ENCODE measurements around the gene UCK2.

The UCK2 gene

DNA sequence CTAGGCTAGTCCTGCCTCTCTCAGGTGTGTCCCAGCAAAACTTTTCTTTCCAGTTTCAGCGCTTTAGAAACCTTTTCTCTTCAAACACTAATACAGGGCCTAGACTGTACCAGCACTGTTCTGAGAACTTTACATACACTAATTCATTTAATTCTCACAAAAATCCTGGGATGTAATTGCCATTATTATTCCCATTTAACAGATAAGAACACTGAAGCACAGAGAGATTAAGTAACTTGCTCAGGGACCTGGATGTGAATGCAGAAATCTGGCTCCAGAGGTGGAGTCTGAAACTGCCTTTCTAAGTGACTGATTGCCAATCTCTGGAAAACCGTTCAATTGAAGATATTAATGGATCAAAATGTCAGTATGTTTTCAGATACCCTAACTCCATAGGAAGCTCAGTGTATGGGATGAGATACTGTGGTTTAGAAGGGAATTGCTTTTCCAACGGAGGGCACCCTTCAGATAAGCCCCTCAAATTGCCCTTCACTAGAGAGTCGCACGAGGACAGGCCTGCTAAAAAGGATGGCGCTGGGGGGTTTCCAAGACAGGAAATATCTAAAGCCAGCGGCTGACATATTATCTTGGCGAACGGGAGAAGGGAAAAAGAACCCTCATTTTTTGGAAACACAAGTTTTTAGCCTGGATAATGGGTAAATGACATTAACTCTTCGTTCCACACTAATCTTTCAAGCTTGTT lies 698 bp upstream of the UCK2 start:
- peaks cover 7% of the 10 kb centered on the region; the same call in 1 of the 2 replicates for H4K20me1 ChIP-seq (ENCODE audit: insufficient read depth, low read length)
- H3K27ac ChIP-seq (ENCODE audit: low read length), result no peak overlapping the region
- H3K9me3 ChIP-seq (ENCODE audit: insufficient read depth, low read length), result no peaks in the 10 kb centered on the region
- H3K4me1 ChIP-seq (ENCODE audit: low read length), result peaks cover 22% of the 10 kb centered on the region
- no peak for TF ChIP-seq EZH2phosphoT487 (IDR thresholded peaks at IDR 0.05; ENCODE audit: low read depth)
- TF ChIP-seq, protein P1, sequence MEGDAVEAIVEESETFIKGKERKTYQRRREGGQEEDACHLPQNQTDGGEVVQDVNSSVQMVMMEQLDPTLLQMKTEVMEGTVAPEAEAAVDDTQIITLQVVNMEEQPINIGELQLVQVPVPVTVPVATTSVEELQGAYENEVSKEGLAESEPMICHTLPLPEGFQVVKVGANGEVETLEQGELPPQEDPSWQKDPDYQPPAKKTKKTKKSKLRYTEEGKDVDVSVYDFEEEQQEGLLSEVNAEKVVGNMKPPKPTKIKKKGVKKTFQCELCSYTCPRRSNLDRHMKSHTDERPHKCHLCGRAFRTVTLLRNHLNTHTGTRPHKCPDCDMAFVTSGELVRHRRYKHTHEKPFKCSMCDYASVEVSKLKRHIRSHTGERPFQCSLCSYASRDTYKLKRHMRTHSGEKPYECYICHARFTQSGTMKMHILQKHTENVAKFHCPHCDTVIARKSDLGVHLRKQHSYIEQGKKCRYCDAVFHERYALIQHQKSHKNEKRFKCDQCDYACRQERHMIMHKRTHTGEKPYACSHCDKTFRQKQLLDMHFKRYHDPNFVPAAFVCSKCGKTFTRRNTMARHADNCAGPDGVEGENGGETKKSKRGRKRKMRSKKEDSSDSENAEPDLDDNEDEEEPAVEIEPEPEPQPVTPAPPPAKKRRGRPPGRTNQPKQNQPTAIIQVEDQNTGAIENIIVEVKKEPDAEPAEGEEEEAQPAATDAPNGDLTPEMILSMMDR (IDR thresholded peaks at IDR 0.05; ENCODE audit: low read depth, low read length), result no peak; the same call in 1 of the 2 replicates
- H2AFZ ChIP-seq (ENCODE audit: low read depth, low read length), result peak overlapping the region; percentile 52
- no peaks in the 10 kb centered on the region for H3K36me3 ChIP-seq (replicated peaks; ENCODE audit: low read depth, low read length)
- peak overlapping the region; percentile 87 for H3K9ac ChIP-seq (ENCODE audit: low read length)
- H3K79me2 ChIP-seq (ENCODE audit: low read length), result peaks cover 44% of the 10 kb centered on the region
- no peaks in the 10 kb centered on the region for H3K27me3 ChIP-seq (ENCODE audit: low read depth, low read length)
- H3K4me3 ChIP-seq (ENCODE audit: low read length), result peak overlapping the region; percentile 84
- peak overlapping the region; percentile 93 for H3K4me2 ChIP-seq (ENCODE audit: low read length)

DNA sequence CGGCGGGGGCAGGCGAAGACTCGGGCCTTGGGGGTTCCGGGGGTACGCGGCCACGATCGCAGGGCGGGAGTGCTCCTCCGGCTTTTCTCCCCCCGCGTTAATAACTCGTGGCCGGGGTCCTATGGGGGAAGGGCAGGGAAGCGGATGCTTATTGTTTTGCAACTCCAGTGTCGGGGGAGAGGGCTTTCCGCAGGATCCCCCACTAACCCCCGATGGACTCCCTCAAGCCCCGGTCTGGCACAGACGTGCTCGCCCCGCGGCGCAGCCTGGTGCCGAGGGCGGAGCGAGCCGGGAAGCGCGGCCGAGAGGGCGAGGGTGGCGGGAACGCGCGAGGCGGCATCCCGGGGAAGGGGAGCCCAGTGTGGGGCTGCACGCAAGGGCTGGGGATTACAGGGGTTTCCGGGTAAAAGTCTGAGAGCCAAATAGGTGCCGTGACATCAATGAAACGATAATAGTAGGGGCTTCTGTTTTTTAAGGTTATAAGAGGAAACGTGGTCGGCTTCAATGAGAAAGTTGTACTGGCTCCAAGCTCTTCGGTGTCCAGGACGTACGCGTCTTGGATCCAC lies 772 bp downstream of the UCK2 start:
- peak overlapping the region; percentile 84 for H3K4me3 ChIP-seq (ENCODE audit: low read length)
- no peaks in the 10 kb centered on the region for H3K36me3 ChIP-seq (replicated peaks; ENCODE audit: low read depth, low read length)
- H4K20me1 ChIP-seq (ENCODE audit: insufficient read depth, low read length), result peaks cover 18% of the 10 kb centered on the region
- peaks cover 58% of the 10 kb centered on the region for H3K79me2 ChIP-seq (ENCODE audit: low read length)
- H3K27ac ChIP-seq (ENCODE audit: low read length), result peak overlapping the region; percentile 74
- H3K9ac ChIP-seq (ENCODE audit: low read length), result peak overlapping the region; percentile 87
- H3K4me1 ChIP-seq (ENCODE audit: low read length), result peaks cover 22% of the 10 kb centered on the region
- no peaks in the 10 kb centered on the region for H3K9me3 ChIP-seq (ENCODE audit: insufficient read depth, low read length)
- H3K4me2 ChIP-seq (ENCODE audit: low read length), result peak overlapping the region; percentile 93
- TF ChIP-seq, protein P1 (IDR thresholded peaks at IDR 0.05; ENCODE audit: low read depth, low read length), result peak; percentile 20; the same call in 1 of the 2 replicates
- no peak for TF ChIP-seq EZH2phosphoT487 (IDR thresholded peaks at IDR 0.05; ENCODE audit: low read depth)
- peak overlapping the region; percentile 48 for H2AFZ ChIP-seq (ENCODE audit: low read depth, low read length)
- H3K27me3 ChIP-seq (ENCODE audit: low read depth, low read length), result no peaks in the 10 kb centered on the region

GRCh38 chr1:165828669-165829329 lies 1.4 kb downstream of the UCK2 start:
- peak overlapping the region; percentile 74 for H3K27ac ChIP-seq (ENCODE audit: low read length)
- peak overlapping the region; percentile 87 for H3K9ac ChIP-seq (ENCODE audit: low read length)
- H3K4me2 ChIP-seq (ENCODE audit: low read length), result peak overlapping the region; percentile 93
- H2AFZ ChIP-seq (ENCODE audit: low read depth, low read length), result peak overlapping the region; percentile 48
- no peaks in the 10 kb centered on the region for H3K36me3 ChIP-seq (replicated peaks; ENCODE audit: low read depth, low read length)
- H4K20me1 ChIP-seq (ENCODE audit: insufficient read depth, low read length), result peaks cover 22% of the 10 kb centered on the region
- no peak for TF ChIP-seq EZH2phosphoT487 (IDR thresholded peaks at IDR 0.05; ENCODE audit: low read depth)
- TF ChIP-seq, protein P1 (IDR thresholded peaks at IDR 0.05; ENCODE audit: low read depth, low read length), result no peak
- H3K4me1 ChIP-seq (ENCODE audit: low read length), result peaks cover 16% of the 10 kb centered on the region
- no peaks in the 10 kb centered on the region for H3K27me3 ChIP-seq (ENCODE audit: low read depth, low read length)
- peak overlapping the region; percentile 84 for H3K4me3 ChIP-seq (ENCODE audit: low read length)
- no peaks in the 10 kb centered on the region for H3K9me3 ChIP-seq (ENCODE audit: insufficient read depth, low read length)
- H3K79me2 ChIP-seq (ENCODE audit: low read length), result peaks cover 64% of the 10 kb centered on the region

GRCh38 chr1:165829888-165830287 lies 2.5 kb downstream of the UCK2 start:
- H3K4me1 ChIP-seq (ENCODE audit: low read length), result peaks cover 14% of the 10 kb centered on the region
- H3K9ac ChIP-seq (ENCODE audit: low read length), result peak overlapping the region; percentile 87; the same call in 1 of the 2 replicates
- no peaks in the 10 kb centered on the region for H3K27me3 ChIP-seq (ENCODE audit: low read depth, low read length)
- peaks cover 75% of the 10 kb centered on the region for H3K79me2 ChIP-seq (ENCODE audit: low read length)
- TF ChIP-seq, protein P1 (IDR thresholded peaks at IDR 0.05; ENCODE audit: low read depth, low read length), result no peak
- TF ChIP-seq EZH2phosphoT487 (IDR thresholded peaks at IDR 0.05; ENCODE audit: low read depth), result no peak
- H2AFZ ChIP-seq (ENCODE audit: low read depth, low read length), result no peak overlapping the region
- H3K27ac ChIP-seq (ENCODE audit: low read length), result no peak overlapping the region
- peaks cover 32% of the 10 kb centered on the region for H4K20me1 ChIP-seq (ENCODE audit: insufficient read depth, low read length)
- no peaks in the 10 kb centered on the region for H3K9me3 ChIP-seq (ENCODE audit: insufficient read depth, low read length)
- peak overlapping the region; percentile 93 for H3K4me2 ChIP-seq (ENCODE audit: low read length)
- no peaks in the 10 kb centered on the region for H3K36me3 ChIP-seq (replicated peaks; ENCODE audit: low read depth, low read length)
- peak overlapping the region; percentile 84 for H3K4me3 ChIP-seq (ENCODE audit: low read length)
